Neural cell (in vitro differentiated cells): ENCODE measurements around the gene TNC. TPM values are rescaled to one million over a fixed set of nuclear protein-coding genes. Genes with fewer than 3 reads are reported as not detected.

Experiments used
- H2AFZ ChIP-seq: fragments of 200-600, 300-800 bp; sonication (generic), shearing (Covaris generic); 2 replicates; pipeline ENCODE4 v1.6.0; 2014; ENCODE audit warnings: low read depth, mild to moderate bottlenecking, antibody characterized with exemption, low read length, moderate library complexity
- H3F3A ChIP-seq: fragments of 200-600 bp; shearing (Covaris generic); 2 replicates; pipeline ENCODE4 v1.6.1; 2016; ENCODE audit warnings: mild to moderate bottlenecking, moderate library complexity, mixed read lengths, antibody characterized with exemption, low read length; ENCODE audit not compliant: insufficient read depth, poor library complexity, severe bottlenecking
- H3K27ac ChIP-seq: fragments of 200-600, 300-800 bp; sonication (generic), shearing (Covaris generic); 2 replicates; pipeline ENCODE4 v1.5.1; 2014; ENCODE audit warnings: mild to moderate bottlenecking, low read length, moderate library complexity
- H3K27me3 ChIP-seq: fragments of 300-800, 200-600 bp; sonication (generic), shearing (Covaris generic); 2 replicates; pipeline ENCODE4 v1.6.0; 2014; ENCODE audit warnings: mild to moderate bottlenecking, low read depth, low read length, moderate library complexity; ENCODE audit not compliant: insufficient read depth
- H3K36me3 ChIP-seq: fragments of 300-800, 200-600 bp; sonication (generic), shearing (Covaris generic); 2 replicates; pipeline ENCODE4 v1.5.1; 2014; ENCODE audit warnings: mild to moderate bottlenecking, antibody characterized with exemption, low read length, moderate library complexity; ENCODE audit not compliant: insufficient read depth
- H3K4me2 ChIP-seq: fragments of 300-800, 200-600 bp; sonication (generic), shearing (Covaris generic); 2 replicates; pipeline ENCODE4 v1.6.0; 2014; ENCODE audit warnings: mild to moderate bottlenecking, low read length
- H3K4me3 ChIP-seq: fragments of 300-800, 200-600 bp; sonication (generic), shearing (Covaris generic); 2 replicates; pipeline ENCODE4 v1.5.1; 2014; ENCODE audit warnings: mild to moderate bottlenecking, low read length, moderate library complexity
- H3K79me2 ChIP-seq: fragments of 200-600 bp; shearing (Covaris generic); replicated peaks from 2 replicates; pipeline ENCODE4 v1.6.0; 2014; ENCODE audit warnings: mild to moderate bottlenecking, low read length, moderate library complexity; ENCODE audit not compliant: insufficient read depth
- H3K9ac ChIP-seq: fragments of 300-800, 200-600 bp; sonication (generic), shearing (Covaris generic); 2 replicates; pipeline ENCODE4 v1.6.1; 2016; ENCODE audit warnings: mild to moderate bottlenecking, low read length, mixed read lengths
- H3K9me2 ChIP-seq: fragments of 200-600 bp; shearing (Covaris generic); 2 replicates; pipeline ENCODE4 v1.6.1; 2016; ENCODE audit warnings: mild to moderate bottlenecking, low read length, mixed read lengths; ENCODE audit not compliant: insufficient read depth
- H3K9me3 ChIP-seq: fragments of 200-600, 300-800 bp; sonication (generic), shearing (Covaris generic); 2 replicates; pipeline ENCODE4 v1.6.1; 2016; ENCODE audit warnings: mild to moderate bottlenecking, mixed run types, low read length, moderate library complexity, mixed read lengths
- H4K20me1 ChIP-seq: fragments of 200-600 bp; shearing (Covaris generic); 2 replicates; pipeline ENCODE4 v1.6.1; 2016; ENCODE audit warnings: mild to moderate bottlenecking, mixed run types; ENCODE audit not compliant: insufficient read depth
- CTCF ChIP-seq: fragments of 450-650 bp; IDR thresholded peaks from 2 replicates; pipeline ENCODE4 v1.5.1; 2014; ENCODE audit warnings: antibody characterized with exemption, mild to moderate bottlenecking, moderate library complexity; ENCODE audit not compliant: poor library complexity, severe bottlenecking
- EP300 ChIP-seq: fragments of 450-650 bp; conservative IDR thresholded peaks from 2 replicates; pipeline ENCODE4 v1.6.1; 2014; ENCODE audit warnings: antibody characterized with exemption, mild to moderate bottlenecking, moderate library complexity; ENCODE audit not compliant: poor library complexity, severe bottlenecking
- EZH2 ChIP-seq: fragments of 200-600, 300-800 bp; shearing (Covaris generic), sonication (generic); IDR thresholded peaks from 2 replicates; pipeline ENCODE4 v1.6.1; 2014; ENCODE audit warnings: antibody characterized with exemption, low read length, borderline replicate concordance, mild to moderate bottlenecking; ENCODE audit not compliant: insufficient read depth, poor library complexity, severe bottlenecking
- MXI1 ChIP-seq: fragments of 450-650 bp; conservative IDR thresholded peaks from 2 replicates; pipeline ENCODE4 v1.6.1; 2014; ENCODE audit warnings: antibody characterized with exemption, mild to moderate bottlenecking; ENCODE audit not compliant: poor library complexity, severe bottlenecking
- POLR2AphosphoS5 ChIP-seq: IDR thresholded peaks from 2 replicates; pipeline ENCODE4 v1.6.1; 2012
- RAD21 ChIP-seq: fragments of 450-650 bp; conservative IDR thresholded peaks from 2 replicates; pipeline ENCODE4 v1.6.1; 2014; ENCODE audit warnings: antibody characterized with exemption, mild to moderate bottlenecking, moderate library complexity
- REST ChIP-seq: IDR thresholded peaks from 2 replicates; pipeline ENCODE4 v1.6.1; 2012; ENCODE audit warnings: borderline replicate concordance
- SMC3 ChIP-seq: fragments of 450-650 bp; conservative IDR thresholded peaks from 2 replicates; pipeline ENCODE4 v1.6.1; 2014; ENCODE audit warnings: antibody characterized with exemption, mild to moderate bottlenecking, moderate library complexity; ENCODE audit not compliant: poor library complexity
- TAF1 ChIP-seq: IDR thresholded peaks from 2 replicates; pipeline ENCODE4 v1.6.1; 2012; ENCODE audit warnings: low read depth
- polyA plus RNA-seq: library from polyadenylated mRNA; depleted of rRNA; stranded (reverse); fragments of >200 nt; gene quantifications from 2 replicates; pipeline ENCODE4 v1.2.3, GENCODE V29; 2014

TNC gene
- polyA plus RNA-seq, 1 donor from 2014 or later, result 2.1 TPM

DNA sequence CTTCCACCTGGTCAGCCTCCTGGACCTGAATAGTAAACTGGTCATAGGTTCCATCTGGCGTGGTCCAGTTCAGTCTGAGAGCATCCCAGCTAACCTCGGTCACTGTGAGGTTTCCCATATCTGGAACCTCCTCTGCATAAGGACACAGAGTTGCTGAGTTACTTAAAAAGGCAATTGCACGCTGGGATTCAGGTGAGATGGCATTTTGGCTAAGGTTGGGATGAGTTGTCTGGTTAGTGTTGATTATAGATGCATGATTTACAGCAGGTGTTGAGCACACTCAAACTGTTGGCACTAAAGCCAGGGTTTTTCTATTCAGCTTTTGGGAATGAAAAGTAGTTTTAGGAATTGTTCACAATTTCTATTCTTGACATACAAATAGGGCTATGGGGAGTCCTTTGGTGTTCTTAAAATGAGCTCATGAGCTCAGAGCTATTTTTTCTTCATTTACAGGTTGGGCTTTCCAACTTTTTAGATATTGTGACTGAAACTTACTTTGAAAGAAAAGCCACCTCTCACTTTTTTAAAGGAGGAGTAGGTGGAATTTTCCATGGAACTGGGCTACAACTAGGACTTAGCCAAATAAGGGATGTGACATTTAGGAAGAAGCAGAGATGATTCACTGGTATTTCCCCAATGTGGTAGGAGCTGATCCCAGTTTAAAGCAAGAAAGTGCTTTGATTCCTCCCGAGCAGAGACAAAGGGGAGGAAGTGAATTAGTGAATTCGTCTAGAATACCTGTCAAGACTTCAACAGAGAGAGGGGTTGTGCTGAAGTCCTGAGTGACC is 54.7 kb downstream of the TNC start:
- Histone ChIP-seq H3K9ac (no peak overlapping the region), H3K9me2 (no peaks in the 10 kb centered on the region), H4K20me1 (no peaks in the 10 kb centered on the region), H3F3A (no peaks in the 10 kb centered on the region), H3K27ac (no peak overlapping the region), H3K27me3 (no peaks in the 10 kb centered on the region), H3K4me3 (no peak overlapping the region), H3K9me3 (no peaks in the 10 kb centered on the region), H3K36me3 (no peaks in the 10 kb centered on the region), H2AFZ (no peak overlapping the region), H3K79me2 (no peaks in the 10 kb centered on the region), H3K4me2 (no peak overlapping the region)
- no peak for TF ChIP-seq REST
- TF ChIP-seq POLR2AphosphoS5, result no peak
- no peak for TF ChIP-seq EP300
- no peak for TF ChIP-seq MXI1
- no peak for TF ChIP-seq EZH2

GRCh38 chr9:115058684-115059315 is 59.2 kb downstream of the TNC start:
- Histone ChIP-seq H3K79me2 (no peaks in the 10 kb centered on the region), H3K36me3 (no peaks in the 10 kb centered on the region), H3K9me2 (no peaks in the 10 kb centered on the region), H3K27me3 (no peaks in the 10 kb centered on the region), H4K20me1 (no peaks in the 10 kb centered on the region), H3F3A (no peaks in the 10 kb centered on the region), H3K4me3 (no peak overlapping the region), H3K27ac (no peak overlapping the region), H3K9me3 (no peaks in the 10 kb centered on the region), H3K4me2 (no peak overlapping the region), H3K9ac (no peak overlapping the region), H2AFZ (no peak overlapping the region)
- TF ChIP-seq SMC3, result no peak
- no peak for TF ChIP-seq MXI1
- TF ChIP-seq CTCF, result no peak
- TF ChIP-seq EZH2, result no peak
- TF ChIP-seq POLR2AphosphoS5, result no peak
- no peak for TF ChIP-seq TAF1
- no peak for TF ChIP-seq RAD21
- TF ChIP-seq EP300, result no peak
- TF ChIP-seq REST, result no peak
